GM18861 (cell line): ENCODE data around the gene PPP1R27.

Experiments used
- ATAC-seq: cut with Tn5 transposase; IDR thresholded peaks from one replicate; pipeline ENCODE4 v1.9.1; 2021; ENCODE audit not compliant: unreplicated experiment

PPP1R27 gene

DNA sequence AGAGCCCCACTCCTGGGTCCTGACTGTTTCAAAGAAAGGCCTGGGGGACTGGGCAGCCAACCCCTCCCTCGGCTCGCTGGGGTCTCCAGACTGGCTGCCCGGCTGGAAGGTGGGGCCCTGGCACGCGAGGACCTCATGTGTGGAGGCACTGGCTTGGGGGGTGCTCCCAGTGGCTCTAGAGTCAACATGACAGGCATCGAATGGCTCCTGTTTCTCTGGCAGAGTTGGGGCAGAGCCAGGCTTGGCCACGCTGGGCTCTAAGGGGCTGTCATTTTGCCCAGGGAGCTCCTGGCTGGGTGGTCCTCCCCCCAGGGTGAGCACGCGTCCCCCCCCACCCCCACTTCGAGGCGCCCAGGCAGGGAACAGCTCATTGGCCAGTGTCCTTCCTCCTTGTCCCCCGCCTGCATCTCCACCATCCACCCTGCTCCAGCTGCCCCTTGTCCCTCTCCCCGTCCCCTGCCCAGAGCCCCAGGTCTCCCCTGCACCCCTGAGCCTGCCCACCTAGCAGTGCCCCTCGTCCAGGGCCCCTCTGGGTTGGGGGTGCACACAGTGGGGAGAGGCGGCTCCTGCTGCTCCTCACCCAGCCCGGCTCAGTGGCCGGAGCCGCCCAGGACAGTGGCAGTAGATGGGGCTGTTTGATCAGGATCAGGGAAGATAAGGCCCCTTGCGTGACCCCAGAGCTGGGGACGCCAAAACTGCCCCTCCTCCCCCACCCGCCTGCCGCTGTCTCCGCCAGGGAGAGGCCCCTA is 28.2 kb downstream of the PPP1R27 start:
- ATAC-seq, result no peak

DNA sequence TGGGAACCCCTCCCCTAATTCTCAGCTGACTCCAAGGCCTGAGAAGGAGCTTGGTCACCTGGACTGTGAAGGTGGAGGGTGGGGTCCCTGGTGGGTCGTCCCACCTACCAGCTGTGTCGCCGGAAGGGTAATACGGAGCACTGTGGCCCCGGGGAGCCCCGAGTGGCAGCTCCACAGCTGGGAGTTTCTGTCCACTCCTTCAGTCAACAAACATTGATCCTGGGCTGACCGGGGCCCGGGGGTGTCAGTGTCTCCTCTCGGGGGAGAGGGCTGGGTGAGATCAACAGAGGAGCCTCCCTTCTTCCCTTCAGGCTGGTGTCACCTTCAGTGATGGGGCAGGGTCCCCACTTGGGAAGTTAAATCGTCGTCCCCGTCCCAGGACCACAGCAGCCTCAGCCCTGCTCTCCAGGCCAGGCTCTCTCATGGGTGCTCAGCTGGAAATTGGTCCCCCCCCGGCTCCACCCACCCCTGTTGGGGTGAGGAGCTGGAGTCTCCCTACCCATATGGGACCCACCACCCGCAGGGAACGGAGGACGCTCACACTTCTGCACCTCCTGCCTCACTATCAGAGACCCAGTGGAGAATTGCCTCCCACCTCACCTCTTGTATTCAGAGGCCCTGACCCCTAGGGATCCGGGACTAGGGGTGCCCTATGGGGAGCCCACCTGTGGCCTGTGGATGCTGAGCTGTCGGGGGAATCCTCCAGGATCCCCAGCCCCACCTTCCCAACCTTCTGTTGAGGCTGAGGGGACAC is 29.0 kb downstream of the PPP1R27 start:
- ATAC-seq, result no peak

DNA sequence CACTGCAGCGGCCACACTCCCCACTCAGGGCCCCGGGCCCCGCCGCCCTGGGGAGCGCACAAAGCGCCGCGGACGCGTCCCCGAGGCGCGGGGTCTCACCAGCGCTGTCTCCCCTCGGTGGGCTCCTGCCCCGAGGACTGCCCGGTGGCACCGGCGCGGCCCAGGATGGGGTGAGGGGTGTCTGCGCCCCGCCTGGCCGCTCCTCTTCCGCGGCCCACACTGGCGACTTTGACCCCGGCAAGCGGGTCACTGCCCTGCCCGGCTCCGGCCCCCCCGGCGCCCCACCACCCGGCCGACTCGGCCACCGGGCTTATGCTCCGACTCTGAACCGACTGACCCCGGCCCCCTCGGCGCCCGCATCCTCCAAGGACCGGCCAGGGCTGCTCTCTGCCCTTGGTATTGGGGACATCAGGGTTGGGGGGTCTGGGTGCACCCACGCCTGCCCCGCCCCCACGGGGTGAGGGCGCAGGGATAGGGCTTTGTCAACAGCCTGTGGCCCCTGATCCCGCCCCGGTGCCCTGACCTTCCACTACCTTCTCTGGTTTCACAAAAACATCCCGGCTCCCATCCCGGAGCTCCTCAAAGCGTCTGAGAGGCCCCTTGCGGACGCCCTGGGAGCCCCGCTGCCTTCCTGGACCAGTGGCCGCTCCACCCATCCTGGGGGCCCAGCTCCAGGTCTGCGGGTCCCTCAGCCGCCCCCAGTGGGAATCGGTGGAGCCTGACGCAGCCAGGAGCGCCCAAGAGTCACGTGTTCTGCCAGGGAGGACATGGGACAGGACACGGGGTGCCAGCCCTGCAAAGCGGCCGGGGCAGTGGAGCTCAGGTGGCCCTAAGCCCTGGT is 30.1 kb downstream of the PPP1R27 start:
- ATAC-seq, result no peak

DNA sequence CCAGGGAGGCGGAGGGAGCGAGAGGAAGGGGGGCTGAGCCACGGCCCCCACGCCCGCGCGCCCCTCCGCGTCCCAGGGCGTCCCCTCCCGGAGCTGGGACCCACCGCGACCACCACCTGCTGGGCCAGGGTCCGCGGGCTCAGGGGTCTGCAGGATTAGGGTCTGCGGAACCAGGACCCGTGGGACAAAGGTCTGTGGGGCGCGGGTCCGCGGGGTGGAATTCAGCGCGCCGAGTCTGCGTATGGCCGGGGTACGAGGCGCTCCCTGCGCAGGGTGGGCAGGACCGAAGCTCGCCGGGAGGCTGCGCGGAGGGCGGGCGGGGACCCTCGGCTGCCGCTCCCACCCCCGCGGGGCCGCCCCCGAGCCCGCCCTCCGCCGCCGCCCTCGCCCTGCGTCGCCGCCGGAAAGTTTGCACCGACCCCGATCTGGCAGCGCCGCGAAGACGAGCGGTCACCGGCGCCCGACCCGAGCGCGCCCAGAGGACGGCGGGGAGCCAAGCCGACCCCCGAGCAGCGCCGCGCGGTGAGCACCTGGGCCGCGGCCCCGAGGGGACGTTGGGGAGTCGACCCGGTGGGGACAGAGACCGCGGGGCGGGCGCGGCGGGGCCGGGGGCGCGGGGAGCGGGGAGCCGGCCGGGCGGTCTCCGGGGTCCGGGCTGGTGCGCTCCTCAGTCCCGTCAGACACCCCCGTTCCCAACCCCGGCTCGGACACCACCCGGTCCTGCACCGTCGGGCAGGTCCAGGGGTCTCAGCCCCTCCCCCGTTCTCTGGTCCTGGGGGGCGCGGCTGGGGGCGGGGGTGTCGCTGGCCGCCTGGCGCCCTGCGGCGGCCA is 30.9 kb downstream of the PPP1R27 start, which contains the start of gene GCGR:
Gene GCGR (plus strand): TSS at position 423 of the 831 bp plus-strand sequence. CDS start 4,869 bp downstream, outside the sequence.
- ATAC-seq, result no peak

DNA sequence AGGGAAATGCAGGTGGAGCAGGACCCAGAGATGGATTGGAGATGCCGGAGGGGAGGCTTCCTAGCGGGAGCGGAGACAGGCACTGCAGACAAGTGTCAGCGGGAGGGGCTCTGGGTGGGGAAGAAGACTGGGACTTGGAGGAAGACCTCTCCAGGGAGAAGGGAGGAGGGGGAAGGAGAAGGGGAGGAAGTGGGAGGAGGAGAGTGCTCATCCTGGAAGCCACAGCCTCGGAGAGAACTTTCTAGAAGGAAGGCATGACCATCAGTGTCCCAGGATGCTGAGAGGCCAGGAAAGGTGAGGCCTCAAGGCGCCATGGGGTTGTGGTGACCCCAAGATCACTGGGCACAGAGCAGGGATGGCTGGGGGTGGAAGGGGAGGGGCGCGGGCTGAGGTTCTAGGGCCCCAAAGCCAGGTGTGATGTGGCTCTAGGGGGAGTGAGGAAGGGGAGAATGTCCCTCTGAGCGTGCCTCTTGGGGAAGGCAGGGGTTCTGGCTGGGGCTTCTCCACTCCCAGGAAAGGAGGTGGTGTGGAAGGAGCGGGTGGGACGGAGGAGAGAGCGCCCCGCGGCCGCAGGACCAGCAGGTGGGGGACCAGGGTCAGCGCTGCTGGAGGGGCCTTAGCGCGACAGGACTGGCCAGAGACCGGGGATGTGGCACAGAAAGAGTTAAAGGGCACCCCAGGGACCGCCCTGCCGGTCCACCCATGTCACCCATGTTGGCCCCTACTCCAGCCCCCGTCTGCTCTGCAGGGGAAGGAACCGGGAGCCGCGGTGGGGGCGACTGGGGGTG is 31.8 kb downstream of the PPP1R27 start:
- ATAC-seq, result no peak

DNA sequence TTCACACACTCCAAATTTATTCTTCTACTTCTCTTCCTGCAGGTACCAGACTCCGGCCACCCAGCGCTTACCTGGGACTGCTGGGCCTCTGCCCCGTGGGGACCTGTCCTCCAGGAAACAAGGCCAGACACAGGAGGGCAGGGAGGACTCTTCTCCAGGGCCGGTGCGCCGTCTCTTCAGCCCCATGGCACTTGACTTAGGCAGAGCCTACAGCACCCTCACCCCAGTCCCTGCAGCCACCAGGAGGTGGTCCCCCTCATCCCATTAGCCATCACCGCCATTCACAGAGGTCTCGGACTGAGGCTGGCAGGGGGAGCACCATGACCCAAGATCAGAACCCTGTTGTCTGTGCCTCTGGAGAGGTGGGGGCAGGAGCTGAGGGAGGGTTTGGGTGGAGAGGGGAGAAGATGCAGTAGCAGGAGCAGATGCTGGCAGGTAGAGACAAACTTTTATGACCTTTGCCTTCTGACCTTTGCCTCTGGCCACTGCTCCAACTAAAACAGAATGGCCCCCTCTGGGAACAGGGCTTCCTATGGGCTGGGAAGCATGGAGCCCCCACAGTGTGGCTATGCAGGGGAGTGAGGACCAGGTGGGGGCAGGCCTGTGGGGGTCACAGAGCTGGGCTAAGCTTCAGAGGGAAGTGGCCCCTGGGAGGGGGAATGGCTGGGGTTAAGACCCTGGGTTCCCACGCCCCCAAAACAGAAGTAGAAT is 32.6 kb downstream of the PPP1R27 start:
- ATAC-seq, result no peak

DNA sequence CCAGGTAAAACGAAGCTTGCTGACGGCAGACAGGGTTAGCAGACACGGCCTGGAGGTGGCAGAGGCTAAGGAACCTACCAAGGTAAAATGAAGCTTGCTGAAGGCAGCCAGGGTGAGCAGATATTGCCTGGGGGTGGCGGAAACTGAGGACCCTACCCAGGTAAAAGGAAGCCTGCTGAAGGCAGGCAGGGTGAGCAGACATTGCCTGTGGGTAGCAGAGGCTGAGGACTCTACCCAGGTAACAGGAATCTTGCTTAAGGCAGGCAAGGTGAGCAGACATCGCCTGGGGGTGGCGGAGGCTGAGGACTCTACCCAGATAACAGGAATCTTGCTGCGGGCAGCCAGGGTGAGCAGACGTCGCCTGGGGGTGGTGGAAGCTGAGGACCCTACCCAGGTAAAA is 33.5 kb downstream of the PPP1R27 start:
- no peak for ATAC-seq

DNA sequence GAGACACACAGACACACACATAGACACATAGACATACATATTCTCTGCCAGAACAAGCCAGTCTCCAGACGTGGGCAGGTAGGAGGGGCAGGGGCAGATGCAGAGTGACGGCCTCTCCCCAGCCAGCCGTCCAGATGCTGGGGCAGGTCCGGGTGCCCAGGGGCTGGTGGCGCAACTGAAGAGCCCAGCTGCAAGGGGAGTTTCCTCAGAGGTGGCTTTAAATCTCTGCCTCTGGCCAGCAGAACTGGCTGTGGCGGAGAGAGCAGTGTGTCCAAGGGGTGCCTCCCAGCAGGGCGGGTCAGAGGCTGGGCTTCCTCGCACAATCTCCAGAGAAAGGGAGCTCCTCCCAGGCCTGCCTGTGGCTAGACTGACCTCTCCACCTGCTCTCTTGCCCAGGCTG is 40.3 kb downstream of the PPP1R27 start:
- no peak for ATAC-seq

DNA sequence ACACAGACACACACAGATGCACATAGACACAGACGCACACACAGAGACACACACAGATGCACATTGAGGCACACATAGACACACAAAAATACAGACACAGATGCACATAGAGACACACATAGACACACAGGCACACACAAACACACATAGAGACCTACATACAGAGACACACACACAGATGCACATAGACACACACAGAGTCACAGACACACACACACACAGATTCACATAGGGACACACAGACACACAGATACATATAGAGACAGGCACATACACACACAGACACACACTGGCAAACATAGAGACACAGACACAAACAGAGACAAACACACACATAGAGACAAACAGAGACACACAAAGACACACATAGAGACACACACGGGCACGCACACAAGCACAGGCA is 40.8 kb downstream of the PPP1R27 start:
- no peak for ATAC-seq

DNA sequence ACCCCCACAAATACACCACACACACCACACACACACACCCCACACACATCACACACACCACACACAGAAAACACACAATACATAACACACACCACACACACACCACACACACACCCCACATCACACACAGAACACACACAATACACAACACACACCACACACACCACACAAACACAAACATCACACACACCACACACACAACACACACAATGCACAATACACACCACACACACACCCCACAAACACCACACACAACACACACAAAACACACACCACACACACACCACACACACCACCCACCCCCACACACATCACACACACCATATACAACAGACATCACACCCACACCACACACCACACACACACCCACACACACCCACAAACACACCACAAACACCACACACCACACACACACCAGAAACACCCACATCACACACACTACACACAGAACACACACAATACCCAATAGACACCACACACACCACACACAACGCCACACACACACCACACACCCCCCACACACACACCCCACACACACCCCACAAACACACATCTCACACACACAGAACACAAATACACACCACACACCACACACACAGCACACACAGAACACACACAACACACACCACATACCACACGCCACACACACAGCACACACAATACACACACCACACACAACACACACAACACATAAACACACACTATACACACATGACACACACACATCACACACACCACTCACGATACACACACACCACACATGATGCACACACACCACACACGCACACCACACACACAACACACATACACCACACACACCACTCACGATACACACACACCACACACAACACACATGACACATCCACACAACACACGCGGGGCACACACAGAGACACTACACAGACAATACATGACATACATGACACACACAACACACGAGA is 41.9 kb downstream of the PPP1R27 start:
- ATAC-seq, result no peak
